Osteoblast (primary cell): ENCODE data around the gene SLC4A8. TPM values are rescaled to one million over a fixed set of nuclear protein-coding genes. Genes with fewer than 3 reads are reported as not detected.

Experiments
- DNase-seq: peaks from one replicate; pipeline ENCODE4 v3.0.0; 2011; ENCODE audit warnings: low spot score, mixed read lengths; ENCODE audit not compliant: insufficient read length; ENCODE audit errors: missing footprints
- H2AFZ ChIP-seq: 2 replicates; pipeline ENCODE4 v1.6.0; 2011; ENCODE audit warnings: mild to moderate bottlenecking, low read length
- H3K27ac ChIP-seq: 2 replicates; pipeline ENCODE4 v1.5.1; 2011; ENCODE audit warnings: mild to moderate bottlenecking, low read depth, low read length, moderate library complexity
- H3K27me3 ChIP-seq: 2 replicates; pipeline ENCODE4 v1.6.0; 2012; ENCODE audit warnings: mild to moderate bottlenecking, control low read depth, inconsistent platforms, low read length, moderate library complexity; ENCODE audit not compliant: insufficient read depth
- H3K36me3 ChIP-seq: 2 replicates; pipeline ENCODE4 v1.5.1; 2011; ENCODE audit warnings: mild to moderate bottlenecking, low read length, control low read depth, moderate library complexity; ENCODE audit not compliant: insufficient read depth
- H3K4me1 ChIP-seq: 2 replicates; pipeline ENCODE4 v1.5.1; 2011; ENCODE audit warnings: mild to moderate bottlenecking, low read length, control low read depth, moderate library complexity; ENCODE audit not compliant: insufficient read depth
- H3K4me2 ChIP-seq: 2 replicates; pipeline ENCODE4 v1.6.0; 2011; ENCODE audit warnings: mild to moderate bottlenecking, low read length; ENCODE audit not compliant: insufficient read depth
- H3K4me3 ChIP-seq: fragments of 200-600 bp; sonication (generic); 3 replicates; pipeline ENCODE4 v1.5.1; 2012; ENCODE audit warnings: mild to moderate bottlenecking, low read length, inconsistent platforms; ENCODE audit not compliant: insufficient read depth
- H3K79me2 ChIP-seq: 2 replicates; pipeline ENCODE4 v1.6.0; 2012; ENCODE audit warnings: mild to moderate bottlenecking, low read length, control low read depth, inconsistent platforms; ENCODE audit not compliant: insufficient read depth
- H3K9me3 ChIP-seq: 2 replicates; pipeline ENCODE4 v1.5.1; 2011; ENCODE audit warnings: low read depth, low read length, control low read depth
- H4K20me1 ChIP-seq: 2 replicates; pipeline ENCODE4 v1.6.0; 2012; ENCODE audit warnings: mild to moderate bottlenecking, low read length, control low read depth; ENCODE audit not compliant: insufficient read depth
- CTCF ChIP-seq: IDR thresholded peaks from 2 replicates; pipeline ENCODE4 v1.5.1; 2011; ENCODE audit warnings: mild to moderate bottlenecking, low read depth, low read length, moderate library complexity; ENCODE audit errors: extremely low read depth
- total RNA-seq: library from RNA; depleted of rRNA; stranded (reverse); fragments of >200 nt; gene quantifications from 2 replicates; pipeline ENCODE4 v1.2.3, GENCODE V29; 2012

The SLC4A8 gene
- total RNA-seq, 1 donor, result 2.9 TPM

- no peak overlapping the region for H3K4me2 ChIP-seq
- no peaks in the 10 kb centered on the region for H3K9me3 ChIP-seq
- TF ChIP-seq CTCF, result no peak
- H3K36me3 ChIP-seq, result no peaks in the 10 kb centered on the region
- no peaks in the 10 kb centered on the region for H3K27me3 ChIP-seq
- no peak overlapping the region for H3K4me3 ChIP-seq
- H4K20me1 ChIP-seq, result no peaks in the 10 kb centered on the region
- H3K79me2 ChIP-seq, result no peaks in the 10 kb centered on the region
- H2AFZ ChIP-seq, result no peak overlapping the region
- peaks cover 13% of the 10 kb centered on the region for H3K4me1 ChIP-seq
- DNase-seq, result no peak
- no peak overlapping the region for H3K27ac ChIP-seq
Observed at GRCh38 chr12:51443573-51443972, 18.9 kb downstream of the SLC4A8 start.

GRCh38 chr12:51448618-51449256, 24.1 kb downstream of the SLC4A8 start:
- no peaks in the 10 kb centered on the region for H3K27me3 ChIP-seq
- no peaks in the 10 kb centered on the region for H3K36me3 ChIP-seq
- no peaks in the 10 kb centered on the region for H3K79me2 ChIP-seq
- H3K4me1 ChIP-seq, result no peaks in the 10 kb centered on the region
- no peak overlapping the region for H3K4me3 ChIP-seq
- H4K20me1 ChIP-seq, result no peaks in the 10 kb centered on the region
- no peak overlapping the region for H3K27ac ChIP-seq
- no peaks in the 10 kb centered on the region for H3K9me3 ChIP-seq
- no peak overlapping the region for H2AFZ ChIP-seq
- DNase-seq, result no peak
- H3K4me2 ChIP-seq, result no peak overlapping the region
- no peak for TF ChIP-seq CTCF

- H3K27me3 ChIP-seq, result no peaks in the 10 kb centered on the region
- no peak for DNase-seq
- TF ChIP-seq CTCF, result no peak
- H3K9me3 ChIP-seq, result no peaks in the 10 kb centered on the region
- H2AFZ ChIP-seq, result no peak overlapping the region
- no peak overlapping the region for H3K4me2 ChIP-seq
- no peak overlapping the region for H3K4me3 ChIP-seq
- no peaks in the 10 kb centered on the region for H4K20me1 ChIP-seq
- H3K27ac ChIP-seq, result no peak overlapping the region
- H3K4me1 ChIP-seq, result no peaks in the 10 kb centered on the region
- H3K36me3 ChIP-seq, result no peaks in the 10 kb centered on the region
- no peaks in the 10 kb centered on the region for H3K79me2 ChIP-seq
Observed at GRCh38 chr12:51449580-51450246, 25.1 kb downstream of the SLC4A8 start.

- H3K27ac ChIP-seq, result no peak overlapping the region
- no peak overlapping the region for H3K4me2 ChIP-seq
- no peaks in the 10 kb centered on the region for H3K4me1 ChIP-seq
- no peaks in the 10 kb centered on the region for H3K27me3 ChIP-seq
- no peaks in the 10 kb centered on the region for H3K36me3 ChIP-seq
- no peak overlapping the region for H2AFZ ChIP-seq
- no peaks in the 10 kb centered on the region for H4K20me1 ChIP-seq
- peak; percentile 77 for DNase-seq
- no peaks in the 10 kb centered on the region for H3K79me2 ChIP-seq
- no peak overlapping the region for H3K4me3 ChIP-seq
- no peaks in the 10 kb centered on the region for H3K9me3 ChIP-seq
- no peak for TF ChIP-seq CTCF
Observed at GRCh38 chr12:51450333-51450732, 25.7 kb downstream of the SLC4A8 start.
